Tongue (tissue), 2 donors: ENCODE results near the gene RARA. TPM values are rescaled to one million over a fixed set of nuclear protein-coding genes. Genes with fewer than 3 reads are reported as not detected.

ENCODE experiments used
- DNase-seq: peaks from one replicate; pipeline ENCODE4 v3.0.0-alpha.2; 2015
- total RNA-seq: library from RNA; depleted of rRNA; stranded (reverse); fragments of >200 nt; gene quantifications from one replicate; pipeline ENCODE4 v1.2.3, GENCODE V29; 2014

RARA gene
- total RNA-seq, 1 donor from 2014 or later: 33.3 TPM

DNA sequence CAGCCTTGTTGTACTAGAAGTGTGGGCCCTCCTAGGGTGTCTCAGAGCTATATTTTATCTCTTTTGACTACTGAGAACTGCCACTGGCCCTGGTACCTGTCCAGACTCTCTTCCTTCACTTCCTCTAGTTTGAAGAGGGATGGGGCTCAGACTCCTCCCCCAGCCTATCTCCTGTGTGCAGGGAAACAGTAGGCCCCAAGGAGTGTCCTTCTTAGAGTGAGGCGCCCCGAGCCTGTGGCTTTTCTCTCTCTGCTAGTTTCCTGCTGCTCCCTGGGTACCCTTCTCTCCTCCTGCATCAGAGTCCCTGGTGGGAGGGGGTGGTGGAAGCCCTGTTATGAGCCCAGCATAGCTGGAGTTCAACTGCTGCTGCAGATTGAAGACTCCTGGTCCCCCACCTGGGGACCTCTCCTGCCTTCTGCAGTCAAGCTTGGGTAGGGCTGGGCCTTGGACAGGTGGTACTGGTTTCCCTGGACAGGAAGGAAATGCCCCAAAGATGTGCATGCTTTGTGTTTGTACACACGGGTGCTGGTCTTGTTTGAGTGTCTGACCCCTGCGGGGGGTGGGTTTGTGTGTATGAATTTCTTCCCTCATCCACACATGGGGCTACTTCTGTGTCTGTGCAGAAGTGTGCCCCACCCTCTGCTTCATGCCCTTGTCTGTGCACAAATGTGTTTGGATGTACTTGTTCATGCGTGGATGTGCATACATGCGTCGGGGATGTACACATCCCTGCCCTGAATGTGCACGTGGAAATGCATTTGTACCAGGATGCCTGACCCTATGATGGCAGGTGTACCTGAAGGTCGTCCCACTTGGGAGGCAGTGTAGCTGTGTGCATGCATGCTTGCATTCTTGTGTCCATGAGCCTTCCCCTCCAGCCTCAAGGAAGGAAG is 6.9 kb downstream of the RARA start:
- peak; percentile 29 for DNase-seq

DNA sequence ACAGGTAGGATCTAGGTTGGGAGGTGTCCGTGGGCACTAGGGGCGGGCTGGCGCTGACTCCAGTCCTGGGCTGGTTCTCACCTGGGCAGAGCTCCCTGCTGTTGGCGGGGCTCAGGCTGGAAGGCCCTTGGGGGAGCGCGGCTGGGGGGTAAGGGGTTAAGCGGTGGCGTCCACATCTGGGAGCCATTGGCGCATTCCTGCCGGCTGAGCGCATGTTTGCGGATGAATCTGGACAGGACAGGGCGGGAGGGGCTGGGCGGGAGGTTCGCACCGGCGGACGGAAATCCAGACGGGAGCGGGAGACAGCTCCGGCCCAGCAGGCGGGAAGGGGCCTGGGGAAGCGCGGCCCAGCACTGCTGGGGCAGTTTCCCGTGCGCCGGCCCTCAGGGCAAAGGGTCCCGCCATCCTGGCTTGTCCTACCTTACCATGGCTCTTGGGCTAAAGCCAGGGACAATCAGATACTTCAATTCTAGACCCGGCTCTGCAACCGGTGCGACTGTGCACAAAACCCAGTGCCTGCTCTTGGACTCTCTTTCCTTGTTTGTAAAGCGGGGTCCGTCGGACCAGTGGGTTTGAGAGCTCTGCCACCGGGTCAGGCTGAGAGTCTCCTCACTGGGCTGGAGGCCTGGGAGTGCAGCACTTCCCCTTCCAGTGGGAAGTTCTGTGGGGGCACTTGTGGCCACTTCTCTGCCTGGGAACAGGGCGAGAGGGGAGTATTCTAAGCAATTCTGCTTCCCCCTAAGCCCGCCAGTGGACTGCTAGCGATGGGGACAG is 7.8 kb downstream of the RARA start:
- DNase-seq: peak; percentile 91

DNA sequence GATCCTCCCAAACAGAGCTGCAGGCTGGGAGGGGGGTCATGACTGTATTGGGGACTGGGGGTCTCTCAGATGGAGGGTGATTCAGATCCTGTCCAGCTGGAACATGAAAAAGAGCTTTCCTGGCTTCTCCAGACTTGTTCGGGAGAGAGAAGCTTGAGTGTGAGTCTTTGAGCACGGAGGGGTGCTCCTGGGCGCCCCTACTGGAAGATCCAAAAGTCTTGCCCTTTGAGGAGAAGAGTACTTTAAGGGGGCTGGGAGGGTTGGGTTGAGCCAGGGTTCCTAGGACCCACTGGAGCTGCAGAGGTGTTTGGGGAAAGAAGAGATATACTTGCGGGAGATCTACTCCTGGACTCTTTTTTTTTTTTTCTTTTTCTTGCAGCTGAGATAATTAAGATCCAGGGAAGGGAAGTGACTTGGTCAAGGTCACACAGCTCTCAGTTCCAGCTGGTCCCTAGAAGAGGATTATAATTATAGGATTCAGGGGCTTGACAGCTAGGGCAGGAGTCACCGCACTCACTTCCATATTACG is 8.4 kb downstream of the RARA start:
- DNase-seq: peak; percentile 81

DNA sequence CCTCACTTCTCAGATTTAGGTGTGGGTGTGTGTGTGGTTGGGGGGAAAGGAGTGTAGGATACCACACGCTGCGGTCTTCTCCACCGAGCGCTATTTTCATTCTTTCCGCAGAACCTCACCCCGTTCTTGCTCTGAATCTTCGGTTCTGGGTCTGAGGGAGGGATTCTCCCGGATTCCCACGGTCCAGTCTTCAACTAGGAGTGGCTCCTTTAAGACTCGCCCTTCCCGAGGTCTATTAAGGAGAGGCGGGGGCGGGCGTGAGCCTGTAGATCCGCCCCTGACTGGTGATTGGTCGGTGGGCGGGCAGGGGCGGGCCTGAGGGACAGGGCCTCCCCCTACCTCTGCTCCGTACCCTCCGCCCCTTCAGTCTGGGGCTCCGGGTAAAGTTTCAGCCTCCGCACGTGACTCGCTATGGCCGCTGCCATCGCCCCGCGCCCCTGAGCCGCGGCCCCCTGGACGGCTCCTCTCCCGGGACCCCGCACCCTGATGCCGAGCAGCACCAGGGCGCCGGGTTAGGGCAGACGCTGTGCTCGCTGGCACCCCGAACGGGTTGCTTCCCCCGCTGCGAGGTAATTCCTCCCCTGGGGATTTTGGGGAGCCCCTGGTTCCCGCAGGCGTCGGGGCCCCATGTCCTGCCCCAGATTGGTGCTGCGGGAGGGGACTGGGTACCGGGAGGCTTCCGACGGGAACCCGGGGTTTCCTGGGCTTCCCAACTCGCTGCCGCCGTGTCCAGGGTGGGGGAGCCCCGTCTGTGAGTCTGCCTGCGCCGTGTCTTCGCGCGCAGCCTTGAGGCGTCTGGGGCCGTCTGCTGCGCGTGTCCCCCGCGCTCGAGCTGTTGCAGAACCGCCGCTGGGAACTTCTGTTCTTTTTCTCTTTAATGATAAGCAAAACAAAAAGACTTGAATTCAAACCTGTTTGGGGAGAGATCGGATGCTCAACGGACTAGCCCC is 9.2 kb downstream of the RARA start:
- DNase-seq: peak; percentile 99

DNA sequence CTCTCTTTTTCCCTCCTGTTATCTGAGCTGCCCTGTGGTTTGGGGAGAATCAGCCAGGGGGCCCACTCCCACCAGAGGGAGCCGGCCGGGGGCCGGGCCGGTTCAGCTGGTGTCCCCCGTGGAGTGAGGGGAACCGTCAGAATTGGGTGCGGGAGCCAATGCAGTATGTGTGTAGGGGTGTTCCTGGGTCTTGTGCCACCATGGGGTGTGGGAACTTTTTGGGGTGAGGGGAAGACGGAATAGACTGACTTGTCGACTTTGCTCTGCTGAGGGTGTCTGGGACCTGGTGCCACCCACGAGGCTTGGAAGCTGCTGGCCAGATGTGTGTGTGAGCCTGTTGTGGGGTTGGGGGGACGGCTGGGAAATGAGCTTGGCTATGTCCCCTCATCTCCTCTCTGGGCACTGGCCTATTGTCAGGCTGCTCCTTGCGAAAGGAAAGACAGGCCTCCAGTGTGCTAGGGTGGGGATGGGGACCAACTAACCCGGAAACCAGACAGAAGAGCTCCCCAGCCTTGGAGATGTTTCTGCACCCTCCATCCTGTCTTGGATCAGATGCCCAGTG is 9.9 kb downstream of the RARA start:
- DNase-seq: peak; percentile 44

DNA sequence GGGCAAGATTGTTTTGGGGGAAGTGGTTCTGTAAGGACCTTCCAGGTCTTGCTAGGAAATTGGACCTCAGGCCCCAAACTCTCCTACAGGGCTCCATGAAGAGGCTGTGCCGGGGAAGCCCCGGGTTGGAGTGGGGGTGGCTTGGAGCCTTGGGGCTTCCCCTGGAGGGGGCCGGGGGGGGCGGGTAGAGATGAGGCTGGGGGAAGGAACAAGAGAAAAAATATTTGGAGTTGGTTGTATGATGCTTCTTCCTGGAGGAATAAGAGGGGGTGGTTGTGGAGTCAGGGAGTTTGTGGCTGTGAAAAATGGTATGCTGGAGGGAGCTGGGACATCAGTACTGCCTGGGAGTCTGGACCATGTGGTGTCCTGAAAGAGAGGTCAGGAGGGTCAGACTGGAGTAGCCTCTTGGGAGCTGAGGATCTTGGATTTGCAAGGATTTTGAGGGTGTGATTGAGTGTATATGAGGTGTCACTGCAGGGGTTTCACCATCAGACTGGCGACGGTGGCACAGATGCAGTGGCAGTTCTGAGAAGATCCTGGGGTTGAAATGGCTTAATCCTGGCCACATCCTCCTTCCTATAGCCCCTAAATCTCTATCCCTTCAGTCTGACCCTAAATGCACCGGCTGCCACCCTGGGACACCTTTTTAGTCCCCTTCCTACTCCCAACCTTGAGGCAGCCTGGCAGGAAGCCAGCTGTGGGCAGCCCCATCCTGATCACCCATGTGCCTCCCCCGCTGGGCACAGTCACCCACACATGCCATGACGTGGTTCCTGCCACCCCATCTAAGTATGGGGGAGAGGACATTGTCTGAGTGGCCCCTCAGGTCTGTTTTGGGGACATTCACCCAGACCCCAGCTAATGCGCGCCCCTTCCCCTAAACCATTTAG is 10.9 kb downstream of the RARA start:
- DNase-seq: peak; percentile 45

DNA sequence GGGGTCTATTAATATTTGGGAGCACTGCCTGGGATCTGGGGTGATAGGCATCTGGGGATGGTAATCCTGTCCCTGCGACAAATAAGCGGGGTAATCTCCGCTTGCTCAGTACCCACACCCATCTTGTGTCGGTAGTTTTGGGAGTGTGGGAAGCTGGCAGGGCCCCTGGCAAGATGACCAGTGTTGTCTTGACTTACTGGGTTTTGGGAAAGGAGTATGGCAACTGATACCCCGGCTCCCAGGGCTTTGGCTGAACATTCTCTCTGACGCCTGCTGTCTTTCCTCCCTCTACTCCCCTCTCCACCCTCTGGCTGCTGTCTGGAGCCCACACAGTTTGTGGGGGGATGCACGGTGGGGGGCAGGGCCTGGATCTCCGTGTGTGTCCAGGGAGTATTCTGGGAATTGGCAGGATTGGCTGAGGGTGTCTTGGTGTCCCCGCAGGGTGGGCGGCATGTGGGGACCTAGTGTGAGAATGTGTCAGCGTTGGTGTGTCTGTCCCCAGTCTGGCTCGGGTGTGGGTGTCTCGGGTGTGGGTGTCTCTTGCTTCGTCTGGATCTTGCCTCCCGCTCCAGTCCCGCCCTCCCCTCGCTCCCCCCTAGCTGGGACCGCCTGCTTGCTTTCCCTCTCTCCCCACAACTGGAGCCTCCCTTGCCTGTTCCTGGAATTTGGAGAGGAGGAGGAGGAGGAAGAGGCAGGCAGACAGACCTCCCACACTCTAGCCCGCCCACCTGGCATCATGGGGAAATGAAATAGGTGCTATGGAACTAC is 12.0 kb downstream of the RARA start:
- DNase-seq: peak; percentile 93

DNA sequence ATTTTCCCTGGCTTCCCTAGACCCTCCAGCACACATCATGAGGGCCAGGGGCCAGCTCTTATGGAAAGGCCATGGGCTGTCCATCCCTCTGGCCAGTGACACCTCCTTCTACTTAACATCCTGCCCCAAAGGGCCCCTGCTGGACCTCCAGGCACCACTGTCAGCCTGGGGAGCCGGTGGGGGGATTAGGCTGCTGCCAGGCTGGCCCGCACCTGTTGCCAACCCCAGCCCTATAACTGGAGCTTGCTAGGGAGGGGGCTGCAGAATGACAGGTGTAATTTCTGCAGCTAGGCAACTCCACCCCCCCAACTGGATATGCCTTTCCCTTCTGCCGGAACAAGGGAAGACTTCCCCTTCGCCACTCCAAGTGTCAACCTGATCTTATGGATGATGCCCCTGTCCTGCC is 12.5 kb downstream of the RARA start:
- DNase-seq: peak; percentile 82

DNA sequence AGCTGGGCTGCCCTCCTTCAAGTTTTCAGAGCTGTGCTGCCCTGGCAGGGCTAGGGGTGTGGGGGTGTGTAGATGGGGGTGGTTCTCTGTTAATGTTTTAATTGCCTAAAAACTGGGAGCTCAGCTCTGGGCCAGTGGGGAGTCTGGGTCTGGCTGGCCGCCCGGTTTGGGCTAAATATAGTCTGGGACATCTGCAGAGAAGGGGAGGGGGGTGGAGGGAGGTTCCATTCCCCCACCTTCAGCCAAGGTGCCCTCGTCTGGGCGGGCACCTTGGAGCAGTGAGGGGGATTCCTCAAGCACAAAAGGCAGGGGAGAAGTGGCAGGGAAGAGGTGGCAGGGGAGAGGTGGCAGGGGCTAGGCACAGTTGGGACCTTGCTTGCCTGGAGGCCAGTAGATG is 13.0 kb downstream of the RARA start:
- DNase-seq: peak; percentile 77

DNA sequence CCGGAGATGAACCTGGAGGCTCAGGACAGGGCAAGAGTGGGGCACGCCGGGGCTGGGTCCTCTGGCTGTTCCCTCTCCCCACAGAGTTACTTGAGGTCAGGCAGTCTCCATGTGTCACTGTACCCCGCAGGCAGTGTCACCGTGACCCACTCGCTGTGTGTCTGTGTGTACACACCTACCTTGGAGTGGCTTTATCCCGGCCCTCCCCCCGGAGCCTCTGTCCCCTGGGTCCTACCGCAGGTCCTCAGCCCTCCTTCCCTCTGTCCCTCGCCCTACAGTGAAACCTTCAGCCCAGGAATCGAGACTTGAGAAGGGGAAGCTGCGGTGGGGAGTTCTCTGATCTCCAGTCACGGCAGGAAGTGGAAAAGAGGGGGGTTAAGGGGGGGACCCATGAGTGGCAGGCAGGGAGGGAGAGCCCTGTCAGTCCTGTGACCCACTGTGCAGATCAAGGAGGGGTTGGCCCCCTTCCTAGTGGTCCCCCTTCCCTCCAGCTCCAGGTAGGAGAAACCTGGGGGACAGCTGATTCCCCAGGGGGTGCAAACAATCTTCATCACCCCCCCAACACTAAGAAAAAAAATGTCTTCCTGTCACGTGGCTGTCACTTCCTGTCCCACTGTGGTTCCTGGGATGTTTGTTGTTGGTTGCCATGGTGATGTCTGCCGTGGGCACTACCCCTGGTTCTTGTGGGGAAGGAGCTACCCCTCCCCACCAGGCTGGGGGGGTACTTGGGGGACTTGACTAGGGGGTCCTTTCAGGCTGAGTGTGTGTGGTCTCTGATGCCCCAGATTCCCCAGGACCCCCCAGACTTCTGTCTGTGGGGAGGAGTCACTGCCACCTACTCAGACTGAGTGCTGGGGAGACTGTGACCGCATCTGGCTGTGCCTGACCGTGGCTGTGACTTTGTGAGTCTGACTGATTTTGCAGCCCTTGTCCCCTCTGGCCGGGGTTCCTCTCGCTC is 13.7 kb downstream of the RARA start:
- DNase-seq: peak; percentile 87

DNA sequence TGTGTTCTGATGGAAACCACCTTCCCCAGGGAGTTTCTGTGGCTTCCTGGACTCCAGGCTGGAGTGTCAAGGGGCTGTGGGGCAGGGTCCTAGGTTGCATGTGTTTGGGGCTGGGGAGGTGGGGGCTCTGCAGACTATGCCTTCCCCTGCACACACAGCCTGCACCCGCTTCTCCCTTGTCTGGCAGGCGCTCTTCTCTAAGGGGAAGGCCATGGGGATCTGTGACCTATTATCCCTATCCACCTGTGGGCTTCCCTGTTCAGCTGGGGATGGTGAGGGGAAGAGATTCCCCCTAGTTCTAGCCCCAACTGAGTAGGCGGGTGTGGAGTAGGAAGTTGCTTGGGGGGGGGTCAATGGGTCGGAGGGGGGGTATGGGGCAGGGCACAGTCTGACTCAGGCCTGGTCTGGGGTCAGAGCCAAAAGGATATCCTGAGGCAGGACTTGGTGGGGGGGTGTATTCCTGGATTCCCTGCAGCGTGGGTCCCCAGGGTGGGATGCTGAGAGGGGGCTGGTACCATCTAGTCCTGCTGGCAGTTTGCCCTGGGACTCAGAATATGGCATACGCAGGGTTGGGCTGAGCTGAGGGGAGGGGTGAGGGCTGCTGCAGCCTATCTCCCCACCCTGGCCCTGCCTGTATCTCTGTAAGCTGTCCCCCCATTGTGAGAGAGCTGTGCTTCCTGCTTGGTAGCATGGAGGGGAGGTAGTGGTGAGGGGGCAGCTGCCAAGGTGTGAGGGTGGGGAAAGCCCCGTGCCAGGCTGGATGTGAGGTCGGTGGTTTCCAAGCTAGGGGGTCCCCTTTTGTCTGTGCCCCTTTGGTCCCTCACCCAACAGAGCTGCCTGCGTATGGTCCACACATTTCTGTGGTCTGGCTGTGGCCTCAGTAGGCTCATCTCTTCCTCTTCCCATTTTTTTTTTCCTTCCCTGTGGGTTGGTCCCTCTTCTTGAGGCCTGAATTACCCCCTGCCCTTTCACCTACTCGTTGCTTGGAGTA is 14.7 kb downstream of the RARA start:
- DNase-seq: peak; percentile 70

DNA sequence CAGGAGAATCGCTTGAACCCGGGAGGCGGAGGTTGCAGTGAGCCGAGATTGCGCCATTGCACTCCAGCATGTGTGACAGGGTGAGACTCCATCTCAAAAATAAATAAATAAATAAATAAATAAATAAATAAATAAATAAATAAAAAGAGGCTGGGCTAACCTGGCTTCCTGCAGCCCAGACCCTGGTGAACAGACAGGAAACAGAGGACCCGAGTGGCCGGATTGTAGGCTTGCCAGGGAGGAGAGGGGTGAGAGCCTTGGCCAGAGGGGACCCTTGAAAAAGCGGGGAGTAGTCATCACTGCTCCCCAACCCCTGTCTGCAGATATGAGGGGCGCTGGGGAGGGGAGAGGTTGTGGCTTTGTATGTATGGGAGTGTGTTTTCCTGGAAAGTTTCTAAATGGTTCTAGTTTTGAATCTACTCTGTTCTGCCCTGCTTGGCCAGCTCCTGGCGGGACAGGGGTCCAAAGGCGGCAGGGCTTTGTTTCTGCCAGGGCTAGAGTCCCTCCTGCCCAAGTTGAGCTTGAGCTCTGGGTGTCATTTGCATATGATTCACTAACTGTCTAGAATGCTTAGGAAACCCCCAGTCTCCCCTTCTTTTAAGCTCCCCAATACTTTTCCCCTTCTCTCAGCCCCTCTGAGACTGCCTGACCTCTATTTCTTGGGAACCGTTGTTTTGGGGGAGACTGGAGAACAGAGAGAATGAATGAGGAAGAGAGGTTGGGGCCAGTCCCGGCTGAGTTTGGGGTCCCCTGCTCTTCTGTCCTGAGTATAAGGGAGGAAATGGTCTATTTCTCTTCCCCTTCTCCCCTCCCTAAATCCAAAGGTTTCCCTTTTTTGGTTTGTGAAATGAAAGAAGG is 16.4 kb downstream of the RARA start:
- DNase-seq: no peak

DNA sequence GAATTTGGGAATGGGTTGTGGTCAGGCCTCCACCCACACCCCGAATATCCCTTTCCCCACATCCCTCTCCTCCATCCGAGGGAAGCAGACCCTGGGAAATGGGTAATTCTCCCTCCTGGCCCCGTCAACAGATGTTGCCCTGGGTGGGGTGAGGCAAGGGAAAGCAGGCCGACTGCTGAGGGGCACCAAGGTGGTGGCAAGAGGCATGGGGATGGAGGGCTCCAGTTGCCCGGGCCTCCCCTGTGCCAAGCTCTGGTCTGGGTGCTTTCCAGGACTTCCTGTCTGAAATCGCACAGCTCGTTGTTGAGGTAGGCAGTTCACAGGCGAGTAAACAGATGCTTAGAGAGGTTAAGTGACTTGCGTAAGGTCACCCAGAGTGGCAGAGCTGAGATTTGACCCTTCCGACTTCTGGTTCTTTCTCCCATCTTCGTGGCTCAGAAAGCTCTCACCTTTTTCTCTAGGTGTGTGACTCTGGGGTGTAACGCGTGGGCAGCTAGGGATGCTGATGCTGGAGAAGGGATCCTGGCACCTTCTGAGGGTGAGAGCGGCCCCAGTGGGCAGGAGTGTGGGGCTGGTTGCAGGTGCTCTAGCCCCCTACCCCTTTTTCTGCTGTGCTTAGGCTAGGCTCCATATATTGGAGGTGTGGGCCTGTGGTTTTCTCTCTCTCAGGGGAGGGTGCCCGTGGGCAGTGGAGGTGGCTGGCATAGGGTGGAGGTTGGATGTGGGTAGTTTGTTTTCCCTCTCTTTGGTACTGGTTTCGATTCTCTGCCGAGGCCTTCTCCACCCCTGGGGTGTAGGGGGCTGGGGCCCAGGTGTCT is 17.2 kb downstream of the RARA start:
- DNase-seq: no peak

DNA sequence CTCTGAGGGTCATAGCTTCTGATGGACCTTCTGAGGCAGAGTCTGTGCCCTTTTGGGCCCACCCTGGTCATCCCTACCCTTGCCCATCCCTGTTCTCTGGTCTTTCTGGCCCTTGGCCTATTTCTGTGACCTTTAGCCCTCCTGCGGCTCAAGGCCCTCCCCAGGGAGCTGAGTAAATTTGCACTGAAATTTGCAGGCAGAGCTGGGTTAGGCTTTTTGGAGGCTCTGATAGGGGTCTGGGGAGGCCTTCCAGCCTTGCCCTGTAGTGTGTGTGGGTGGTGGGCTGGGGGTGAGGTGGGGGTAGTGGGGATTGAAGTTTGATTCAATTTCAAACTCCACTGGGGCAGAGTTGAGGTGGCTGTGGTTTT is 17.8 kb downstream of the RARA start:
- no peak for DNase-seq

DNA sequence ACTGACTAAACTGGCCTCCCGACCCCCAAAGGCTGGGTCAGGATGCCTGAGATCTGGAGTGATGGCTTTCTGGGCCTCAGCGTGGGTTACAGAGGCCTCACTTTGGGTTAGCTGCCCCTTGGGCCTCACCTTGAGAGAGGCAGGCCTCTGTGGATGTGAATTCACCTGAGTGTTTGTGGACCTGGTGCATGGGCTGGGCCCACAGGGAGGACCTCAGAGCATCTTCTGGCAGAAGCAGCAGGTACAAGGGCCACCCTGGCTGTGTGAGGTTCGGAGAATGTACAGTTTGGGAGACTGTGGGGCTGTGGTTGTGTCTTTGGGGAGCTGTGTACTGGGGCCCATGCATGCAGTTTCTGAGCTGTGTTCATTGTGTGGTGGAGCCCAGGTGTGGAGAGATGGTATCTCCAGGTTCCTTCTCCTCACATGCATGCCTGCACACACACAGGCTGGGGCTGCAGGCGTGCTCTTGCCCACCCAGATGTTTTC is 18.3 kb downstream of the RARA start:
- no peak for DNase-seq
